GM12878 (cell line): ENCODE data around the gene PPIP5K2.
"Not testable (repeated sequence)": the region's sequence is repeated elsewhere in the genome, so short reads cannot be mapped to it uniquely, and the experiment has no call there.

ENCODE experiments used
- BHLHE40 ChIP-seq, 2 experiments: fragments of 450-650 bp in 1 of 2; IDR thresholded peaks; 2 replicates each; pipeline ENCODE4 v1.6.1; 2011 to 2017; ENCODE audit warnings: low read depth in 2 of 2, borderline replicate concordance in 1 of 2, improper control_type of control experiment in 1 of 2, low read length in 1 of 2, mild to moderate bottlenecking in 1 of 2
- CBFB ChIP-seq: IDR thresholded peaks from 2 replicates; pipeline ENCODE4 v1.6.1; 2016; ENCODE audit warnings: antibody characterized with exemption, low read depth
- CTCF ChIP-seq, 3 experiments: IDR thresholded peaks in 2 of 3; conservative IDR thresholded peaks in 1 of 3; 2 replicates each; pipeline ENCODE4 v1.5.1; 2011; ENCODE audit warnings: low read depth in 3 of 3, low read length in 3 of 3, mild to moderate bottlenecking in 3 of 3, control low read depth in 2 of 3, moderate library complexity in 2 of 3, inconsistent platforms in 1 of 3, mixed read lengths in 1 of 3; ENCODE audit not compliant: control insufficient read depth in 2 of 3, insufficient read depth in 1 of 3; ENCODE audit errors: extremely low read depth in 1 of 3
- E2F8 ChIP-seq: fragments of 450-650 bp; IDR thresholded peaks from 2 replicates; pipeline ENCODE4 v1.6.1; 2018; ENCODE audit warnings: mild to moderate bottlenecking, low read depth, moderate library complexity; ENCODE audit not compliant: partially characterized antibody
- EZH2 ChIP-seq: IDR thresholded peaks from 2 replicates; pipeline ENCODE4 v1.6.1; 2012; ENCODE audit warnings: low read depth, mild to moderate bottlenecking, control low read depth, inconsistent platforms, low read length, borderline replicate concordance; ENCODE audit not compliant: control insufficient read depth
- GABPA ChIP-seq: IDR thresholded peaks from 2 replicates; pipeline ENCODE4 v1.6.1; 2014; ENCODE audit warnings: antibody characterized with exemption, low read depth, mild to moderate bottlenecking, inconsistent platforms
- IRF5 ChIP-seq: fragments of 450-650 bp; IDR thresholded peaks from 2 replicates; pipeline ENCODE4 v1.6.1; 2017; ENCODE audit warnings: borderline replicate concordance
- MAX ChIP-seq: IDR thresholded peaks from 2 replicates; pipeline ENCODE4 v1.6.1; 2012; ENCODE audit warnings: low read depth, low read length, improper control_type of control experiment
- MYC ChIP-seq: IDR thresholded peaks from 2 replicates; pipeline ENCODE4 v1.6.1; 2011; ENCODE audit warnings: mild to moderate bottlenecking, low read length, moderate library complexity, inconsistent platforms; ENCODE audit not compliant: insufficient read depth, insufficient replicate concordance, insufficient read length, severe bottlenecking
- POLR2A ChIP-seq: IDR thresholded peaks from 2 replicates; pipeline ENCODE4 v1.6.1; 2011; ENCODE audit warnings: low read depth, mild to moderate bottlenecking, low read length
- POU2F2 ChIP-seq: IDR thresholded peaks from 3 replicates; pipeline ENCODE4 v1.6.1; 2011; ENCODE audit warnings: low read depth, mild to moderate bottlenecking, low read length, borderline replicate concordance
- REST ChIP-seq: IDR thresholded peaks from 2 replicates; pipeline ENCODE4 v1.6.1; 2012; ENCODE audit warnings: mild to moderate bottlenecking, low read depth, low read length
- SREBF1 ChIP-seq: IDR thresholded peaks from 2 replicates; pipeline ENCODE4 v1.6.1; 2012; ENCODE audit warnings: mild to moderate bottlenecking, low read length

GRCh38 chr5:103073500-103073899 is 46.6 kb upstream of the PPIP5K2 start:
- not testable (repeated sequence) for TF ChIP-seq BHLHE40 (IDR thresholded peaks at IDR 0.05; ENCODE audit: borderline replicate concordance in 1 of 2, low read depth in 2 of 2, low read length in 1 of 2); CTCF (IDR thresholded peaks at IDR 0.05 in 2 of 3, conservative IDR thresholded peaks at IDR 0.05 in 1 of 3; ENCODE audit: control insufficient read depth in 2 of 3, extremely low read depth in 1 of 3, insufficient read depth in 1 of 3, low read depth in 3 of 3, low read length in 3 of 3); E2F8; GABPA; IRF5; REST; CBFB; MAX; POLR2A; EZH2; MYC; POU2F2; SREBF1
